MM.1S (cell line): ENCODE data around the gene SRSF8.
A peak's percentile ranks its signal among the peaks of the same experiment; 100 is the strongest.

ENCODE experiments used
- DNase-seq: peaks from one replicate; pipeline ENCODE4 v3.0.0-alpha.2; 2015
- H2AFZ ChIP-seq: fragments of 300-600 bp; sonication (generic); 2 replicates; pipeline ENCODE4 v1.6.0; 2016; ENCODE audit warnings: antibody characterized with exemption, low read length
- H3F3A ChIP-seq: fragments of 300-600 bp; sonication (generic); 2 replicates; pipeline ENCODE4 v1.6.1; 2016; ENCODE audit warnings: mild to moderate bottlenecking, antibody characterized with exemption, low read length, moderate library complexity, mixed read lengths; ENCODE audit not compliant: insufficient read depth
- H3K27ac ChIP-seq: fragments of 300-600 bp; sonication (generic); 2 replicates; pipeline ENCODE4 v1.5.1; 2016; ENCODE audit warnings: mild to moderate bottlenecking, low read length
- H3K27me3 ChIP-seq: fragments of 300-600 bp; sonication (generic); replicated peaks from 2 replicates; pipeline ENCODE4 v1.6.0; 2016; ENCODE audit warnings: low read length; ENCODE audit not compliant: insufficient read depth
- H3K36me3 ChIP-seq: fragments of 300-600 bp; sonication (generic); replicated peaks from 2 replicates; pipeline ENCODE4 v1.6.1; 2016; ENCODE audit warnings: mild to moderate bottlenecking, low read length, mixed read lengths; ENCODE audit not compliant: insufficient read depth
- H3K4me1 ChIP-seq: fragments of 300-600 bp; sonication (generic); 2 replicates; pipeline ENCODE4 v1.6.1; 2016; ENCODE audit warnings: low read length, mixed read lengths
- H3K4me2 ChIP-seq: fragments of 300-600 bp; sonication (generic); 2 replicates; pipeline ENCODE4 v1.6.0; 2016; ENCODE audit warnings: low read depth, low read length
- H3K4me3 ChIP-seq: fragments of 300-600 bp; sonication (generic); 2 replicates; pipeline ENCODE4 v1.5.1; 2016; ENCODE audit warnings: low read length, mixed read lengths
- H3K79me2 ChIP-seq: fragments of 300-600 bp; sonication (generic); 2 replicates; pipeline ENCODE4 v1.6.1; 2016; ENCODE audit warnings: mixed run types, low read length, mixed read lengths
- H3K9ac ChIP-seq: fragments of 300-600 bp; sonication (generic); 2 replicates; pipeline ENCODE4 v1.6.1; 2016; ENCODE audit warnings: low read length, mixed read lengths
- H3K9me2 ChIP-seq: fragments of 300-600 bp; sonication (generic); replicated peaks from 2 replicates; pipeline ENCODE4 v1.6.1; 2016; ENCODE audit warnings: mild to moderate bottlenecking, low read length, mixed read lengths; ENCODE audit not compliant: insufficient read depth
- H3K9me3 ChIP-seq: fragments of 300-600 bp; sonication (generic); replicated peaks from 2 replicates; pipeline ENCODE4 v1.6.1; 2016; ENCODE audit warnings: mild to moderate bottlenecking, low read length, mixed read lengths; ENCODE audit not compliant: insufficient read depth
- H4K20me1 ChIP-seq: fragments of 300-600 bp; sonication (generic); 2 replicates; pipeline ENCODE4 v1.6.1; 2016; ENCODE audit warnings: mild to moderate bottlenecking, low read length, moderate library complexity, mixed read lengths; ENCODE audit not compliant: insufficient read depth
- EZH2 ChIP-seq: fragments of 300-600 bp; sonication (generic); optimal IDR thresholded peaks from 2 replicates; pipeline ENCODE3; 2017; ENCODE audit warnings: low read depth, mild to moderate bottlenecking, antibody characterized with exemption, low read length, mixed read lengths
- EZH2phosphoT487 ChIP-seq: fragments of 300-600 bp; sonication (generic); IDR thresholded peaks from 2 replicates; pipeline ENCODE4 v1.6.1; 2018; ENCODE audit warnings: antibody characterized with exemption, low read length
- TF ChIP-seq, protein P1 (sequence below): fragments of 300-600 bp; sonication (generic); IDR thresholded peaks from 2 replicates; pipeline ENCODE4 v1.5.1; 2016; ENCODE audit warnings: antibody characterized with exemption, low read length, mixed read lengths

Gene SRSF8

DNA sequence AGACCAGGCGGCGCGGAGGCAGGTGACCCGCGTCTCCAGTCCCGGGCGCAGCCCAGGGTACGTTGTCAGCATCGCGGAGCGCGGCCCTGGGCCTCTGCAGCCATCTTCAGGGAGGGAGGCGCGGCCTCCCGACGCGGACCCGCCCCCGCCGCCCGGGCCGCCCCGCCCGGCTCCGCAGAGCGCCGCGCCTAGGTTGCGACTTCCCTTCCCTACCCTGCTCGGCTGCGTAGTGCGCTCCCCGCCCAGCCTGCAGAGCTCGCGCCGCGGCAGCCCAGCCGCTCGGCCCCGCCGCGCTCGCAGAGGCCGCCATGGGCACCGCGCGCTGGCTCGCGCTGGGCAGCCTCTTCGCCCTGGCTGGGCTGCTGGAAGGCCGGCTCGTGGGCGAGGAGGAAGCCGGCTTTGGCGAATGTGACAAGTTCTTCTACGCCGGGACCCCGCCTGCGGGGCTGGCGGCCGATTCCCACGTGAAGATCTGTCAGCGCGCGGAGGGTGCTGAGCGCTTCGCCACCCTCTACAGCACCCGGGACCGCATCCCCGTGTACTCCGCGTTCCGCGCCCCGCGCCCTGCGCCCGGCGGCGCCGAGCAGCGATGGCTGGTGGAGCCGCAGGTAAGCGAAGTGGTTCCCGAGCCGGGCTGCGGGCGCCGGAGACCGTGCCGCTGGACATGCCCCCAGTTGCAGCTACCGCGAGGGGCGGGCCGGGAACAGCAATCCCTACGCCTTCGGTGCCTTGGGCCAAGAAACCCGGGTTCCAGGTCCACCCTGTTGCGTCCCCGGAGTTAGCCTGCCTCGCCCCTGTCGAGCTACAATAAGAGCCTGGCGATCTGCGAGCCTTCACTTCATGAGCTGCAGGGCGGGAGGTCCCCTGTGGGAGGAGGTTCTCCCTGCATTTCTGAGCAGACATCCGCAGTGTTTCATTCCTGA is 23.2 kb downstream of the SRSF8 start, which contains the start of gene ENDOD1:
Gene ENDOD1 (plus strand): TSS at position 227 of the 923 bp plus-strand sequence. CDS start 82 bp downstream, at position 309.
- H3K4me2 ChIP-seq: peak within 1 kb of the TSS; percentile 97
- H2AFZ ChIP-seq: peak within 1 kb of the TSS; percentile 96
- no peaks in the 10 kb centered on the region for H3K9me3 ChIP-seq
- H3K9me2 ChIP-seq: no peaks in the 10 kb centered on the region
- peaks cover 15% of the 10 kb centered on the region for H3F3A ChIP-seq
- 0 out of 2 replicates have a peak, but pooled peaks cover 9% of the 10 kb centered on the region for H3K79me2 ChIP-seq
- peak within 1 kb of the TSS; percentile 84 for H3K4me3 ChIP-seq
- no peaks in the 10 kb centered on the region for H3K36me3 ChIP-seq
- no peak for TF ChIP-seq EZH2phosphoT487
- no peak for TF ChIP-seq EZH2
- TF ChIP-seq, protein P1, sequence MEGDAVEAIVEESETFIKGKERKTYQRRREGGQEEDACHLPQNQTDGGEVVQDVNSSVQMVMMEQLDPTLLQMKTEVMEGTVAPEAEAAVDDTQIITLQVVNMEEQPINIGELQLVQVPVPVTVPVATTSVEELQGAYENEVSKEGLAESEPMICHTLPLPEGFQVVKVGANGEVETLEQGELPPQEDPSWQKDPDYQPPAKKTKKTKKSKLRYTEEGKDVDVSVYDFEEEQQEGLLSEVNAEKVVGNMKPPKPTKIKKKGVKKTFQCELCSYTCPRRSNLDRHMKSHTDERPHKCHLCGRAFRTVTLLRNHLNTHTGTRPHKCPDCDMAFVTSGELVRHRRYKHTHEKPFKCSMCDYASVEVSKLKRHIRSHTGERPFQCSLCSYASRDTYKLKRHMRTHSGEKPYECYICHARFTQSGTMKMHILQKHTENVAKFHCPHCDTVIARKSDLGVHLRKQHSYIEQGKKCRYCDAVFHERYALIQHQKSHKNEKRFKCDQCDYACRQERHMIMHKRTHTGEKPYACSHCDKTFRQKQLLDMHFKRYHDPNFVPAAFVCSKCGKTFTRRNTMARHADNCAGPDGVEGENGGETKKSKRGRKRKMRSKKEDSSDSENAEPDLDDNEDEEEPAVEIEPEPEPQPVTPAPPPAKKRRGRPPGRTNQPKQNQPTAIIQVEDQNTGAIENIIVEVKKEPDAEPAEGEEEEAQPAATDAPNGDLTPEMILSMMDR: no peak
- H3K27ac ChIP-seq: peak within 1 kb of the TSS; percentile 94
- DNase-seq: peak; percentile 88
- no peaks in the 10 kb centered on the region for H3K27me3 ChIP-seq
- peaks cover 22% of the 10 kb centered on the region for H3K4me1 ChIP-seq
- no peaks in the 10 kb centered on the region for H4K20me1 ChIP-seq
- peak within 1 kb of the TSS; percentile 80 for H3K9ac ChIP-seq

DNA sequence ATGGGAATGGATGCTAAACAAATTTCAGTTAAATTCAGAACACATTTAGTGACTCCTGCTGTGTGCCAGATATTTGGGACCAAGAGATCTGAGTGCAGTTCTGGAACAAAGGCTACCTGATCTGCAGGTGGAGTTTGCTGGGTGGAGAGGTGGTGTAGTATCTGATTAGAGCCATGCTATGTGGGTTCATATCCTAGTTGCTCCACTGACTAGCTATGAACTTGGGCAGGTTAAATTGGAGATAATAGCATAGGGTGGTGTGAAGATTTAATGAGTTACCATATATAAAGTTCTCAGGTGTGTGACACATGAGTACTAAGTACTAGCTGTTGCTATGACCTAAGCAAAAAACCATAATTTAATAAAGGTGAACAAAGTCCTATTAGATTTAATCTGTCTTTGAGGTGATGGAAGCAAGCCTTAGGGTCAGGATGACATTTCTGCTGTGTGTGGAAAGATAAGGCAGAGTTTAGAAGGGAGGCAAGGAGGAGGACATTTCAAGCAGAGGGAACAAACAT is 25.0 kb downstream of the SRSF8 start:
- Histone ChIP-seq H3F3A (peaks cover 15% of the 10 kb centered on the region), H4K20me1 (no peaks in the 10 kb centered on the region; the same call in 1 of the 2 replicates), H3K9me2 (no peaks in the 10 kb centered on the region), H3K9me3 (no peaks in the 10 kb centered on the region), H3K4me3 (no peak overlapping the region), H3K27ac (no peak overlapping the region), H3K4me1 (peaks cover 28% of the 10 kb centered on the region), H2AFZ (no peak overlapping the region), H3K36me3 (no peaks in the 10 kb centered on the region), H3K9ac (no peak overlapping the region), H3K27me3 (0 out of 2 replicates have a peak, but pooled peaks cover 3% of the 10 kb centered on the region), H3K4me2 (no peak overlapping the region), H3K79me2 (0 out of 2 replicates have a peak, but pooled peaks cover 9% of the 10 kb centered on the region)
- no peak for TF ChIP-seq EZH2phosphoT487
- no peak for TF ChIP-seq EZH2
- TF ChIP-seq, protein P1: no peak
- DNase-seq: no peak

DNA sequence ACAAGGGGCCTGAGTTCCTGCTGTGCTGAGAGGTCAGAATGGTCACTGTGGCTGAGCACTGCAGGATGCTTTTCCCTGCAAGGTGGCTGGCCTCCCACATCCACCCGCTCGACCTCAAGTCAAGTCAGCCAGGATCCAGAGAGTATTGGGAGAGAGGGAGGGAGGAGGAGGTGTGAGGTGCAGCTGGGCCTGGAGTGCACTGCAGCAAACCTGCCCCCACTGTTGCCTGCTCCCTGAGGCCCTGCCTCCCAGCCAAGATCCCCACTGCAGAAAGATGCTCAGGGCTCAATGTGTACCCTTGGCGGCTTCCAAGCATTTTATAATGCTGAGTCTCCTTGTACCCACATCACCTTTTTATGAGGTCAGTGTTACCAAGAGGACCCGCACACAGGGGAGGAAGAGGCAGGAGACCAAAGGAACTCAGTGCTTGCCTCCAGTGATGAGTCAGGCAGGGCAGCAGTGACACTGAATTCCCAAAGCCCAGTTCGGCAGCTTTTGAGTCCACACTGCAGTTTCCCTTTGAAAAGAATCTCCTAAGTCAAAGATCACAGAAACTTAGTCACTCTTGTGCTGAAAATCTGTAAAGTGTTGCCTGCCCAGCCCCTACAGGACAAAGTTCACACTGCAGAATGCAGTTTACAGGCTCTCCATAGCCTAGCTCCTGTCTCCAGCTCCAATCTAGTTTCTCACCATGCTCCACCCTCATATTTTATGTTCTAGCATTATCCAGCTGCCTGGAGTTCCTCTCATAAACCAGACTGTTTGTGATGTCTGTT is 26.0 kb downstream of the SRSF8 start:
- Histone ChIP-seq H3F3A (peaks cover 15% of the 10 kb centered on the region), H4K20me1 (no peaks in the 10 kb centered on the region; the same call in 1 of the 2 replicates), H2AFZ (no peak overlapping the region), H3K27ac (no peak overlapping the region), H3K79me2 (0 out of 2 replicates have a peak, but pooled peaks cover 9% of the 10 kb centered on the region), H3K9ac (no peak overlapping the region), H3K4me1 (peaks cover 28% of the 10 kb centered on the region), H3K9me3 (no peaks in the 10 kb centered on the region), H3K27me3 (0 out of 2 replicates have a peak, but pooled peaks cover 3% of the 10 kb centered on the region), H3K36me3 (no peaks in the 10 kb centered on the region), H3K9me2 (no peaks in the 10 kb centered on the region), H3K4me3 (no peak overlapping the region), H3K4me2 (no peak overlapping the region)
- TF ChIP-seq, protein P1: peak; percentile 63
- TF ChIP-seq EZH2: no peak
- DNase-seq: peak; percentile 35
